PC-3 (cell line): ENCODE measurements around the gene ITPR3.

Source experiments
- CTCF ChIP-seq: fragments of 300-600 bp; sonication (generic); conservative IDR thresholded peaks from 2 replicates; pipeline ENCODE4 v1.5.1; 2017; ENCODE audit warnings: antibody characterized with exemption, low read depth, mild to moderate bottlenecking, low read length
- EZH2 ChIP-seq: fragments of 300-600 bp; sonication (generic); IDR thresholded peaks from one replicate; pipeline ENCODE4 v1.6.1; 2017; ENCODE audit warnings: antibody characterized with exemption, mild to moderate bottlenecking, low read length; ENCODE audit not compliant: unreplicated experiment

- TF ChIP-seq CTCF (no peak), EZH2 (no peak)
These were observed 58.6 kb downstream of the ITPR3 start for GRCh38 chr6:33679761-33680160.
